NT2/D1 (cell line): ENCODE data around the gene ZBTB34.
"Not testable (repeated sequence)": the region's sequence is repeated elsewhere in the genome, so short reads cannot be mapped to it uniquely, and the experiment has no call there.

Experiments
- DNase-seq: peaks from one replicate; pipeline ENCODE4 v3.0.0-alpha.2; 2011; ENCODE audit warnings: low read depth, low spot score
- H3K27me3 ChIP-seq: 2 replicates; pipeline ENCODE4 v1.6.0; 2011; ENCODE audit warnings: mild to moderate bottlenecking; ENCODE audit not compliant: insufficient read length, insufficient read depth
- H3K36me3 ChIP-seq: 2 replicates; pipeline ENCODE4 v1.6.1; 2011; ENCODE audit warnings: mild to moderate bottlenecking, low read length, mixed read lengths; ENCODE audit not compliant: insufficient read depth, insufficient read length
- H3K4me1 ChIP-seq: 2 replicates; pipeline ENCODE4 v1.5.1; 2011; ENCODE audit not compliant: insufficient read depth, insufficient read length
- H3K4me3 ChIP-seq: 2 replicates; pipeline ENCODE4 v1.5.1; 2011; ENCODE audit warnings: low read depth; ENCODE audit not compliant: insufficient read length
- H3K9ac ChIP-seq: 2 replicates; pipeline ENCODE4 v1.6.0; 2011; ENCODE audit warnings: low read depth; ENCODE audit not compliant: insufficient read length
- H3K9me3 ChIP-seq: 2 replicates; pipeline ENCODE4 v1.5.1; 2011; ENCODE audit warnings: mild to moderate bottlenecking, low read length; ENCODE audit not compliant: insufficient read depth
- SUZ12 ChIP-seq: IDR thresholded peaks from 2 replicates; pipeline ENCODE4 v1.6.1; 2011; ENCODE audit not compliant: insufficient read length, insufficient read depth; ENCODE audit errors: extremely low read depth
- YY1 ChIP-seq: IDR thresholded peaks from 2 replicates; pipeline ENCODE4 v1.6.1; 2011; ENCODE audit not compliant: insufficient read length, insufficient read depth
- ZNF274 ChIP-seq: IDR thresholded peaks from 2 replicates; pipeline ENCODE4 v1.6.1; 2011; ENCODE audit warnings: mild to moderate bottlenecking, low read depth, low read length

ZBTB34 gene

DNA sequence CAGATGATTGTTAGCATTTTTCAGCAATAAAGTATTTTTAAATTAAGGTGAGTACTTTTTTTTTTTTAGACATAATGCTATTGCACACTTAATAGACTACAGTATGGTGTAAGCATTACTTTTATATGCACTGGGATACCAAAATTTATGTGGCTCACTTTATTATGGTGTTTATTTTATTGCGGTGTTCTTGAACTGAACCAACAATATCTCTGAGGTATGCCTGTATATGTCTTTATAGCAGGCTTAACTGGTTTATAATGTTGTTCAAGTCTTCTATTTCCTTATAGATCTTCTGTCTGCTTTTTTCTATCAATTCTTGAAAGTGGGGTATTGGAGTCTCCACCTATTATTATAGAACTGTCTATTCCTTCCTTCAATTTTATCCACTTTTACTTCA, 37.6 kb upstream of the ZBTB34 start:
- no peak for TF ChIP-seq YY1
- no peak for TF ChIP-seq SUZ12
- no peak for TF ChIP-seq ZNF274
- no peak for DNase-seq
- Histone ChIP-seq H3K27me3 (no peaks in the 10 kb centered on the region), H3K4me1 (peaks cover 4% of the 10 kb centered on the region), H3K9ac (no peak overlapping the region), H3K36me3 (peaks cover 20% of the 10 kb centered on the region), H3K4me3 (no peak overlapping the region), H3K9me3 (peaks cover 29% of the 10 kb centered on the region)

GRCh38 chr9:126824052-126824451, 36.4 kb upstream of the ZBTB34 start:
- Histone ChIP-seq H3K9me3 (peaks cover 17% of the 10 kb centered on the region), H3K36me3 (peaks cover 13% of the 10 kb centered on the region)
- not testable (repeated sequence) for H3K9ac ChIP-seq, DNase-seq, H3K27me3 ChIP-seq, H3K4me1 ChIP-seq, H3K4me3 ChIP-seq

GRCh38 chr9:126827227-126827626, 33.2 kb upstream of the ZBTB34 start:
- DNase-seq = no peak
- no peak for TF ChIP-seq ZNF274
- TF ChIP-seq SUZ12 = no peak
- no peak for TF ChIP-seq YY1
- Histone ChIP-seq H3K27me3 (no peaks in the 10 kb centered on the region), H3K9ac (no peak overlapping the region), H3K36me3 (peaks cover 18% of the 10 kb centered on the region), H3K4me1 (peaks cover 4% of the 10 kb centered on the region), H3K4me3 (no peak overlapping the region), H3K9me3 (no peaks in the 10 kb centered on the region)

DNA sequence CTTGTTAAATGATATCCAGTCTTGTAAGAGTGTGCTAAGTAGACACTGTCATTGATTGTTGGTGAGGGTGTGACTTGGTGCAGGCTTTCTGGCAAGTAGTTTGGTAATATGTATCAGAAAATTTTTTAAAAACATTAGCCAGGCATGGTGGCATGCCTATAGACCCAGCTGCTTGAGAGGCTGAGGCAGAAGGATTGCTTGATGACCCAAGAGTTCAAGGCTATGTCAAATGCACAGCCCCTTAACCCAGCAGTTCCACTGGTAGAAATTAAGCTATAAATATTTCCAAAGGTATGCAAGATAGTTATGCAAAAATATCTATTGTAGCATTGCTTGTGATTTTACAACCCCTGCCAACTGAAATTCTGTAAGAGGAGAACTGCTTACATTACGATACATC, 31.4 kb upstream of the ZBTB34 start:
- H3K36me3 ChIP-seq = peaks cover 32% of the 10 kb centered on the region
- no peak overlapping the region for H3K4me3 ChIP-seq
- no peak for DNase-seq
- H3K9me3 ChIP-seq = no peaks in the 10 kb centered on the region
- peaks cover 4% of the 10 kb centered on the region for H3K4me1 ChIP-seq
- H3K27me3 ChIP-seq = no peaks in the 10 kb centered on the region
- no peak overlapping the region for H3K9ac ChIP-seq
- TF ChIP-seq YY1 = no peak
- TF ChIP-seq SUZ12 = no peak
- TF ChIP-seq ZNF274 = no peak

- Histone ChIP-seq H3K9ac (peak overlapping the region; percentile 2), H3K36me3 (peaks cover 42% of the 10 kb centered on the region), H3K27me3 (no peaks in the 10 kb centered on the region), H3K4me3 (no peak overlapping the region), H3K9me3 (no peaks in the 10 kb centered on the region), H3K4me1 (peaks cover 4% of the 10 kb centered on the region)
- DNase-seq = no peak
- no peak for TF ChIP-seq ZNF274
- no peak for TF ChIP-seq YY1
- TF ChIP-seq SUZ12 = no peak
Measured at GRCh38 chr9:126830827-126831226, 29.6 kb upstream of the ZBTB34 start.

DNA sequence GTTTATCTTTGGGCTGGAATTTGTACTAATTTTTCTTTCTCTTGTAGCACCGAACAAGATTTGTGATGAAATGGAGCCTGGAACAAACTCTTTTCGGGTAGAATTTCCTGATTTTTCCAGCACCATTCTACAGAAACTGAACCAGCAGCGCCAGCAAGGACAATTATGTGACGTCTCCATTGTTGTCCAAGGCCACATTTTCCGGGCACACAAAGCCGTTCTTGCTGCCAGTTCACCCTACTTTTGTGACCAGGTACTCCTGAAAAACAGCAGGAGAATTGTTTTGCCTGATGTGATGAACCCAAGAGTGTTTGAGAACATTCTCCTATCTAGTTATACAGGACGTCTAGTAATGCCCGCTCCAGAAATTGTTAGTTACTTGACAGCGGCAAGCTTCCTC, 28.0 kb upstream of the ZBTB34 start:
- Histone ChIP-seq H3K9me3 (no peaks in the 10 kb centered on the region), H3K4me3 (no peak overlapping the region), H3K4me1 (no peaks in the 10 kb centered on the region), H3K27me3 (no peaks in the 10 kb centered on the region), H3K36me3 (peaks cover 51% of the 10 kb centered on the region), H3K9ac (no peak overlapping the region)
- no peak for TF ChIP-seq SUZ12
- no peak for TF ChIP-seq YY1
- TF ChIP-seq ZNF274 = no peak
- DNase-seq = no peak

DNA sequence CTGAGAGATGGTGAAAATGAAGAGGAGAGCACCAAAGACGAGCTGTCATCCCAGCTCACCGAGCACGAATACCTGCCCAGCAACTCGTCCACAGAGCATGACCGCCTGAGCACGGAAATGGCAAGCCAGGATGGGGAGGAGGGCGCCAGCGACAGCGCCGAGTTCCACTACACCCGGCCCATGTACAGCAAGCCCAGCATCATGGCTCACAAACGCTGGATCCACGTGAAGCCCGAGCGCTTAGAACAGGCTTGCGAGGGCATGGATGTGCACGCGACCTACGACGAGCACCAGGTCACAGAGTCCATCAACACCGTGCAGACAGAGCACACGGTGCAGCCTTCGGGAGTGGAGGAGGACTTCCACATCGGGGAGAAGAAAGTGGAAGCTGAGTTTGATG, 27.4 kb upstream of the ZBTB34 start:
- Histone ChIP-seq H3K9ac (no peak overlapping the region), H3K27me3 (no peaks in the 10 kb centered on the region), H3K4me3 (no peak overlapping the region), H3K4me1 (no peaks in the 10 kb centered on the region), H3K9me3 (no peaks in the 10 kb centered on the region), H3K36me3 (peaks cover 51% of the 10 kb centered on the region)
- no peak for TF ChIP-seq ZNF274
- no peak for TF ChIP-seq SUZ12
- no peak for TF ChIP-seq YY1
- no peak for DNase-seq
